ENCODE data around the gene NUBP2. TPM values are rescaled to one million over a fixed set of nuclear protein-coding genes. Genes with fewer than 3 reads are reported as not detected.
A peak's percentile ranks its signal among the peaks of the same experiment; 100 is the strongest.

Gene NUBP2, protein sequence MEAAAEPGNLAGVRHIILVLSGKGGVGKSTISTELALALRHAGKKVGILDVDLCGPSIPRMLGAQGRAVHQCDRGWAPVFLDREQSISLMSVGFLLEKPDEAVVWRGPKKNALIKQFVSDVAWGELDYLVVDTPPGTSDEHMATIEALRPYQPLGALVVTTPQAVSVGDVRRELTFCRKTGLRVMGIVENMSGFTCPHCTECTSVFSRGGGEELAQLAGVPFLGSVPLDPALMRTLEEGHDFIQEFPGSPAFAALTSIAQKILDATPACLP
- total RNA-seq, result 43.6 and 49.3 TPM in 2 replicates
- 13.5 and 18.1 TPM in 2 replicates for polyA plus RNA-seq
- 29.5 and 48.9 TPM in 2 replicates for polyA plus RNA-seq (2012)
- polyA minus RNA-seq (ENCODE audit: low replicate concordance), result 7.8 and 12.7 TPM in 2 replicates

DNA sequence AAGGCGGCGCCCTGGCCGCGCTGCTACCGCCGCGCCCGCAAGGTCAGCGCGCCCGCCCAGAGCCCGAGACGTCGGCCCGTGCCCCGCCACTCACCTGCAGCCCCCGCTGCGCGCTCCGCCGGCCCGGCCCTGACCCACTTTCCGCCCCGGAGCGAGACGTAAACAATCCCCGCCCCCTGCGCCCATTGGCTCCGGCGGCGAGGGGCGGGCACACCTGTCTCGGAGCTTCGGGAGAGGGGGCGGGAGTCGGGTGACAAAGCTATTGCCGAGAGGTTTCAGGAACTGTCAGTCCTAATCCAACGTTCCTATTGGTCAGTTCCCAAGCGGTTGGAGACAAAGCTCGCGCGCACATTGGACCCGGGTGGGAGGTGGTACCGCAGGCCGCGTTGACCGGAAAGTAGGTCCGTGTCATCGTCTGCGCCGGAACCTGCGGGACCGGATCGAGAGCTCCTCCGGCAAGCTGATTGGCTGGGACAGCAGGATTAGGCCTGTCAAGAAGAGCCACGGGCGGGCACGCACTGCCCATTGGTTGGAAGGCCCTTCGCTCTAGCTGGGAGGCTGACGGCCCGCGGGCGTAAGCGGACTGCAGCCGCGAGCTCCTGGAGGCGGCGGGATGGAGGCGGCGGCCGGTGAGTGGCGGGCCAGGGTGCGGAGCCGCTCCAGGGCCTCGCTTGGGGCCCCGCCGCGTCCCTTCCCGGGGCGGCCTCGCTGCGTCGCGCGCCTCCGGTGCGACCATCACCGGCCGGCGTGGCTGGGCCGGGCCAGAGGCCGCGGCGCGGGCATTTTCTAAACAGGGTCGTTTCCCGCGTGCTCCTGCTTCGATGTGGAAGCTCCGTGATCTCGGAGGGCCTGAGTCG, at the start of gene NUBP2, which contains the start of gene SPSB3:
NUBP2 (plus strand) TSS at position 553 of the 857 bp plus-strand sequence; CDS start at position 614, 61 bp downstream.
SPSB3 (minus strand) TSS at position 164 of the 857 bp plus-strand sequence. CDS start 1,088 bp downstream, outside the sequence.
- Histone ChIP-seq H3K9ac (ENCODE audit: insufficient read depth, low read length) (peak within 1 kb of the TSS; percentile 86), H3K9me3 (ENCODE audit: control insufficient read depth, insufficient read depth, low read depth, low read length) (no peaks in the 10 kb centered on the region), H3K36me3 (ENCODE audit: control insufficient read depth, insufficient read depth, low read length) (peaks cover 15% of the 10 kb centered on the region), H2AFZ (ENCODE audit: low read length) (peak within 1 kb of the TSS; percentile 1), H3K79me2 (ENCODE audit: control insufficient read depth, insufficient read depth, low read length) (peaks cover 31% of the 10 kb centered on the region), H3K4me1 (ENCODE audit: control insufficient read depth, extremely low read depth, insufficient read depth, low read length) (peaks cover 2% of the 10 kb centered on the region), H3K4me3 (replicated peaks in 1 of 4; ENCODE audit: control extremely low read depth in 1 of 4, insufficient read depth in 1 of 4, low read depth in 3 of 4, low read length in 4 of 4) (peak within 1 kb of the TSS; percentile 89 to 96 (median 92)), H3K27me3 (ENCODE audit: control insufficient read depth, insufficient read depth, low read length) (no peaks in the 10 kb centered on the region), H3K27ac (ENCODE audit: insufficient read depth, low read length) (peak within 1 kb of the TSS; percentile 62), H4K20me1 (ENCODE audit: control insufficient read depth, extremely low read depth, insufficient read depth, low read length) (no peaks in the 10 kb centered on the region), H3K4me2 (ENCODE audit: extremely low read depth, insufficient read depth, low read length) (peak within 1 kb of the TSS; percentile 86)
- no peak for TF ChIP-seq EZH2 (IDR thresholded peaks at IDR 0.05; ENCODE audit: low read length, missing control alignments)
- TF ChIP-seq, protein P1, sequence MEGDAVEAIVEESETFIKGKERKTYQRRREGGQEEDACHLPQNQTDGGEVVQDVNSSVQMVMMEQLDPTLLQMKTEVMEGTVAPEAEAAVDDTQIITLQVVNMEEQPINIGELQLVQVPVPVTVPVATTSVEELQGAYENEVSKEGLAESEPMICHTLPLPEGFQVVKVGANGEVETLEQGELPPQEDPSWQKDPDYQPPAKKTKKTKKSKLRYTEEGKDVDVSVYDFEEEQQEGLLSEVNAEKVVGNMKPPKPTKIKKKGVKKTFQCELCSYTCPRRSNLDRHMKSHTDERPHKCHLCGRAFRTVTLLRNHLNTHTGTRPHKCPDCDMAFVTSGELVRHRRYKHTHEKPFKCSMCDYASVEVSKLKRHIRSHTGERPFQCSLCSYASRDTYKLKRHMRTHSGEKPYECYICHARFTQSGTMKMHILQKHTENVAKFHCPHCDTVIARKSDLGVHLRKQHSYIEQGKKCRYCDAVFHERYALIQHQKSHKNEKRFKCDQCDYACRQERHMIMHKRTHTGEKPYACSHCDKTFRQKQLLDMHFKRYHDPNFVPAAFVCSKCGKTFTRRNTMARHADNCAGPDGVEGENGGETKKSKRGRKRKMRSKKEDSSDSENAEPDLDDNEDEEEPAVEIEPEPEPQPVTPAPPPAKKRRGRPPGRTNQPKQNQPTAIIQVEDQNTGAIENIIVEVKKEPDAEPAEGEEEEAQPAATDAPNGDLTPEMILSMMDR (conservative IDR thresholded peaks at IDR 0.05 in 1 of 2, IDR thresholded peaks at IDR 0.05 in 1 of 2; ENCODE audit: low read depth in 1 of 2, low read length in 2 of 2), result no peak
- peak; percentile 100 for DNase-seq (ENCODE audit: low read depth in 2 of 2)

DNA sequence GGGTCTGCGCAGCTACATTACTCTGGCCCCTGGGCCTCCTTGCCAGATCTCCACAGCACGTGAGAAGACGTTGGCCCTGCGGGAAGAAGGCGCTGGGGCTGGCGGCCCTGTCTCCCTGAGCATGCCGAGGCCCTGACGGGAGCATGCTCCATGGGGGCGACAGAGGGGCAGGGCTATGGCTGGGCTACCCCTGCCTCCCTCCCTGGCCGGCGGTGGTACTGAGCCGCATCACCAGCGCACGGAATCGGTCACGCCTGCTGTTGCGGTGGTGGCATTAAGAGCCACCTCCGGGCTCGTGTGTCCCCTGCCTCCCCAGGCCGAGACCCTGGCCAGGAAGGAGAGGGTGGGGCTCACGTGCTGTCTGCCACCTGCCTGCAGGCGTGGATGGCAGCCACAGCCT, 48.6 kb upstream of the NUBP2 start:
- Histone ChIP-seq H3K4me3 (replicated peaks in 1 of 4; ENCODE audit: control extremely low read depth in 1 of 4, insufficient read depth in 1 of 4, low read depth in 3 of 4, low read length in 4 of 4) (no peak overlapping the region), H3K79me2 (ENCODE audit: control insufficient read depth, insufficient read depth, low read length) (peaks cover 2% of the 10 kb centered on the region), H3K9me3 (ENCODE audit: control insufficient read depth, insufficient read depth, low read depth, low read length) (peaks cover 8% of the 10 kb centered on the region), H3K4me2 (ENCODE audit: extremely low read depth, insufficient read depth, low read length) (no peak overlapping the region), H2AFZ (ENCODE audit: low read length) (no peak overlapping the region), H3K27me3 (ENCODE audit: control insufficient read depth, insufficient read depth, low read length) (no peaks in the 10 kb centered on the region), H3K4me1 (ENCODE audit: control insufficient read depth, extremely low read depth, insufficient read depth, low read length) (no peaks in the 10 kb centered on the region), H3K9ac (ENCODE audit: insufficient read depth, low read length) (no peak overlapping the region), H3K36me3 (ENCODE audit: control insufficient read depth, insufficient read depth, low read length) (peaks cover 18% of the 10 kb centered on the region), H4K20me1 (ENCODE audit: control insufficient read depth, extremely low read depth, insufficient read depth, low read length) (no peaks in the 10 kb centered on the region), H3K27ac (ENCODE audit: insufficient read depth, low read length) (no peak overlapping the region)
- no peak for DNase-seq (ENCODE audit: low read depth in 2 of 2)
- no peak for TF ChIP-seq EZH2 (IDR thresholded peaks at IDR 0.05; ENCODE audit: low read length, missing control alignments)
- TF ChIP-seq, protein P1 (conservative IDR thresholded peaks at IDR 0.05 in 1 of 2, IDR thresholded peaks at IDR 0.05 in 1 of 2; ENCODE audit: low read depth in 1 of 2, low read length in 2 of 2), result no peak

DNA sequence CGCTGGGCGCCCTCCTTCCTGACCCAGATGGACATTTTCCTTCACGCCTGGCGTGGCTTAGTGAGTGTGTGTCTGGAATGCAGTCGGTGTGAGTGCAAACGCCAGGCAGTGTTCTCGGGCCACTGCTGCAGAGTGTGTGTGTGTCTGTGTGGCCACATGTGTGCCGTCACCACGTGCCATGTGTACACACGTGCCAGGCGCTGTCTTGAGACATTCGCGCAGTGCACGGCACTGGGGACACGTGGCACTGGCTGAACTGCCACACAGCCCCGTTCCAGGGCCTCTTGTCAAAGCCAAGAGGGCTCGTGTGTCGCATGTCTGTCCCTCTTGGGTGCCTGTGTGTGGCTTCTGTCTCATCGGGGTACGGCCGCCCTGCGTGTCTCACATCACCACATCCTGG, 47.9 kb upstream of the NUBP2 start:
- peaks cover 8% of the 10 kb centered on the region for H3K9me3 ChIP-seq (ENCODE audit: control insufficient read depth, insufficient read depth, low read depth, low read length)
- H3K27ac ChIP-seq (ENCODE audit: insufficient read depth, low read length), result no peak overlapping the region
- no peak overlapping the region for H2AFZ ChIP-seq (ENCODE audit: low read length)
- H3K4me2 ChIP-seq (ENCODE audit: extremely low read depth, insufficient read depth, low read length), result no peak overlapping the region
- no peaks in the 10 kb centered on the region for H3K27me3 ChIP-seq (ENCODE audit: control insufficient read depth, insufficient read depth, low read length)
- H3K79me2 ChIP-seq (ENCODE audit: control insufficient read depth, insufficient read depth, low read length), result peaks cover 2% of the 10 kb centered on the region
- no peak for TF ChIP-seq EZH2 (IDR thresholded peaks at IDR 0.05; ENCODE audit: low read length, missing control alignments)
- TF ChIP-seq, protein P1 (conservative IDR thresholded peaks at IDR 0.05 in 1 of 2, IDR thresholded peaks at IDR 0.05 in 1 of 2; ENCODE audit: low read depth in 1 of 2, low read length in 2 of 2), result no peak
- H4K20me1 ChIP-seq (ENCODE audit: control insufficient read depth, extremely low read depth, insufficient read depth, low read length), result no peaks in the 10 kb centered on the region
- no peak for DNase-seq (ENCODE audit: low read depth in 2 of 2)
- no peaks in the 10 kb centered on the region for H3K4me1 ChIP-seq (ENCODE audit: control insufficient read depth, extremely low read depth, insufficient read depth, low read length)
- no peak overlapping the region for H3K4me3 ChIP-seq (replicated peaks in 1 of 4; ENCODE audit: control extremely low read depth in 1 of 4, insufficient read depth in 1 of 4, low read depth in 3 of 4, low read length in 4 of 4)
- no peak overlapping the region for H3K9ac ChIP-seq (ENCODE audit: insufficient read depth, low read length)
- peaks cover 18% of the 10 kb centered on the region for H3K36me3 ChIP-seq (ENCODE audit: control insufficient read depth, insufficient read depth, low read length)

All from fibroblast of lung (primary cell).